HG03025 (cell line): ENCODE data around the gene TJP2.
A peak's percentile ranks its signal among the peaks of the same experiment; 100 is the strongest.

Experiments used
- ATAC-seq: cut with Tn5 transposase; IDR thresholded peaks from one replicate; pipeline ENCODE4 v1.9.1; 2021; ENCODE audit warnings: mild to moderate bottlenecking, moderate library complexity; ENCODE audit not compliant: unreplicated experiment, low FRiP score

Gene TJP2

DNA sequence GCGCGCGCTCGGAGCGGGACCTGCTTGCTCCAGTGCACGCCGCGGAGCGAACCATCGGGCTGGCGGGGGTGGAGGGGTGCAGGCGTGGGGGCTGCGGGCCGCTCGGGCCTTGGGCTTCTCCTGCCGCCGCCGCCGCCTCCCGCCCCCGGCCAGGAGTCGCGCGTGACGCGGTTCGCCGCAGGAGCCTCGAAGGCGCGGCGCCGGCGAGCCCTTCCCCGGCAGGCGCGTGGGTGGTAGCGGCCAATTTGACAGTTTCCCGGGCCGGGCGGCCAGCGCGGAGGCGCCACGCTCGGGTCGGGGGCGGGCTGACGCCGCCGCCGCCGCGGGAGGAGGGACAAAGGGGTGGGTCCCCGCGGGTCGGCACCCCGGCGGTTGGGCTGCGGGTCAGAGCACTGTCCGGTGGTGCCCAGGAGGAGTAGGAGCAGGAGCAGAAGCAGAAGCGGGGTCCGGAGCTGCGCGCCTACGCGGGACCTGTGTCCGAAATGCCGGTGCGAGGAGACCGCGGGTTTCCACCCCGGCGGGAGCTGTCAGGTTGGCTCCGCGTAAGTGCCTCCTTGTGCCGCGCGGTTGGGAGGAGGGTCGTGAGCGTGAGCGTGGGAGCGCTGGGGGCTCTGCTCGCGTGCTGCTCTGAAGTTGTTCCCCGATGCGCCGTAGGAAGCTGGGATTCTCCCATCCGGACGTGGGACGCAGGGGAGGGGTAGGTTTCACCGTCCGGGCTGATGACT is at the start of gene TJP2:
Gene TJP2 (plus strand): TSS at position 387 of the 725 bp plus-strand sequence. CDS start 96 bp downstream, at position 483.
- ATAC-seq = peak; percentile 41

DNA sequence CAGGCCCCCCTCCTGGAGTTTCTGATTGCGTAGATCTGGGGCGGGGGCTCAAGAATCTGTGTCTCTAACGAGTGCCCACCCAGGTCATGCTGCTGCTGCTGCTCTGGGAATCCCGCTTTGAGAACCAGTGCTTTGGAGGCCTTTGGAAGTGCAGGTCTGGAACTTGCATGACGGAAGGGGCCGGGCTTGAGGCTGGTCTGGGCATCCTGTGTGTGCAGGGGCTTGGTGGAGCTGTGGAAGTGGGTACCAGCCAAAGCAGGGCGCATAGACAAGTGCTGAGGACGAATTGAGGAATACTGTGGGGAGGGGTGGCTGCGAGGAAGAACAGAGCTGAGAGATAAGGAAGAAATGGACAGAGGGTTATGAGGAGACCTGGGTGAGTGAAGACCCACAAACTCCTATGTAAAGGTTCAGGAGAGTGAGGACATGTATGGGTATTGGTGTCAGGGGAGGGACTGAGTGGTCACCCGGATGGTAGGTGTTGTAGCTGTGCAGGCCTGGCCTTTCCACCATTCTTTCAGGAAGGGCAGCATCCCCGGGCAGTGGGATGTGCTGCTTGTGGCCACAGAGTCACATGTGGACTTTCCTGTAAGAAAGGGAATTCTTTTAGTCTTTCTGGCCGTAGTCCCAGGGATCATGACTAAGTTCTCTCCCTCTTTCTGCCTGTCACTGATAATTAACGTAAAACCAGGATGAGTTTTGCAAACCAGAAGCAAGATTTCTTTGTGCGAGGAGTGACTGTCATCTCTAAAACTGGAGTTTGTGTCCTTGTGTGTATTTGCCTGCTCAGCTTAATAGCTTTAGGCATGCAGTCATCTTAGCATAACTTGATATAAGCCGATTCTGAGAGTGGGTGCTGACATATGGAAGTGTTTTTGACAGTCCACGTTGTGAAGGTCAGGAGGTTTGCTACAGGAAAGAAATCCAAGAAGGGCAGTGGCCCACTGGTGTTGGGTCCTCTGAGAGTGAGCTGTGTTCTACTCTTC is 43.3 kb upstream of the TJP2 start:
- ATAC-seq = no peak

DNA sequence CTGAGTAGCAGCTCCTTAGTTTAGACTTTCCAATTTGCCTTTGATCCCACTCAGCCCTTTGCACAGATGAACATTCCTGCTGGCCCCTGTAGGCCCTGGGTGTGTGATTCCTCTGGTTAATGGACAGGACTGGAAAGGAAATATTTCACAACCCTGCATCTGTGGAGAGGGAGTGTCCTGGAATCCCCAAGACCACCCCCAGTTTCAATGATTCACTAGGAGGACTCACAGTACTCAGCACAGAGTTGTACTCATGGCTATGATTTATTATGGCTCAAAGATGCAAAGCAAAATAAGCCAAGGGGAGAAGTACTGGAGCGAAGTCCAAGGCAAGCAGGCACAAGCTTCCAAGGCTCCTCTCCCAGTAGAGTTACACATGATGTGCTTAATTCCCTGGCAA is 42.4 kb upstream of the TJP2 start:
- ATAC-seq = no peak

DNA sequence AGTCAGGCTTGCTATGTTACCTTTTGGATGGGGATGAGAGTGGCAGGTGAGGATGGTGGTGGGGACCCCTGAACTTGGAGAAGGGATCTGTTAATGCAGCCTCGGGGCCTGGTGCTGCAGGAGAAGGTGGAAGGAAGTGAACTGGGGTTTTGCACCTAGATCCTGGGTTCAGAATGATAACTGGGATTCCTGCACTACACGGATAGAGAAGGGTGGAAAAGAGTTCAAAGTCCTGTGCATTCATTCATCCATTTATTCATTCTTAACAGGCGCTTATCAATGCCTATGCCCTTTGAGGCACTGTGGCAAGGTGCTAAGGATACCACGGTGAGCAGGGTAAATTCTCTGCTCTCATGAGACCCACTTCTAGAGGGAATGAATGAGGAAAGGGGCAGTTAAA is 41.7 kb upstream of the TJP2 start:
- no peak for ATAC-seq

DNA sequence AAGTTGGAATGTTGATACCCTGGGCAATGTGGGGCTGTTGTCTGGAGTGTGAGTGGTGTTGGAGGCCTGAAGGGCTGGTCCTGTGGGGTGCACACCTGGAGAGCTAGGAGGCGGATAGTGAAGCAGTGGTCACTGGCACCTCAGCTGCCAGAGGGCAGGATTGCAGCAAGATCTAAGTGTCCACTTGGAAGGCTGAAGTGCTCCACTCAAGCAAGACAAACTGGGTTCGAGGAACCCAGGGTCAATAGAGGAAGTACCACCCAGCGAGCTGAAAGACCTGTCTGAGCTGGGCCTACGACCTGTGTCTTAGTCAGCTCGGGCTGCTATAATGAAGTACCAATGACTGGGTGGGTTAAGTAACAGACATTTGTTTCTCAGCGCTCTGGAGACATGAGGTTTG is 39.7 kb upstream of the TJP2 start:
- no peak for ATAC-seq

DNA sequence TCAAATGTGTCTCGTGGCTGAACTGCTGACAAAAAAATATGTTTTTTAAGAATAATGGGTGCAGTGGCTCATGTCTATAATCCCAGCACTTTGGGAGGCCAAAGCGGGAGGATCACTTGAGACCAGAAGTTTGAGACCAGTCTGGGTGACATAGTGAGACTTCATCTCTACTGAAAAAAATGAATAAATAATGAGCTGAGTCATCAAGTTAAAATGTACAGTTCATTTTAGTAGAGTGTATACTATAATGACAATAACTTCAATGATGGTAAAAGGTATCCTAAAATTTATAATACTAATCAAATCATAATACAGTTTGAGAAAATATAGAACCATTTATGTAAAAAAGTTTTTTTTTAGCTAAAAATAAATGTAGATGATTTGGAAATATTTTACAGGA is 37.9 kb upstream of the TJP2 start:
- ATAC-seq = no peak

DNA sequence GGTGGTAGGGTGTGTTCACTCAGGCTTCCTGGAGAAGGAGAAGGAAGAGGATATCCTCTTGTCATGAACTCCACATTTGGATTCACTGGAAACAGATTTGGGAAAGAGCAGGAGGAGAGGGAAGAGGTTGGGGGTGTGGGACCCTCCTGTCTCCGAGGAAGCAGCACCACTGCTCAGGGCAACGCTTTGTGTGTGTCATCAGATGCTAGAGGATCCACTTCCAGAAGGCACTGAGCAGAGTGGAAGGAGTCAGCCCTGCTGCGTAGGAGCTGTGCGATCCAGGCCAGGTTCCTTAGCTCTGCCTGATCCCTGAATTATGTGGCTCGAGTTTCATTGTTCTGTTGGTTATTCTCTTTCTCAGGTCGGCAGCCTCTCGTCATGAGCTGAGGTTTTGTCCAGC is 37.3 kb upstream of the TJP2 start:
- ATAC-seq = no peak

DNA sequence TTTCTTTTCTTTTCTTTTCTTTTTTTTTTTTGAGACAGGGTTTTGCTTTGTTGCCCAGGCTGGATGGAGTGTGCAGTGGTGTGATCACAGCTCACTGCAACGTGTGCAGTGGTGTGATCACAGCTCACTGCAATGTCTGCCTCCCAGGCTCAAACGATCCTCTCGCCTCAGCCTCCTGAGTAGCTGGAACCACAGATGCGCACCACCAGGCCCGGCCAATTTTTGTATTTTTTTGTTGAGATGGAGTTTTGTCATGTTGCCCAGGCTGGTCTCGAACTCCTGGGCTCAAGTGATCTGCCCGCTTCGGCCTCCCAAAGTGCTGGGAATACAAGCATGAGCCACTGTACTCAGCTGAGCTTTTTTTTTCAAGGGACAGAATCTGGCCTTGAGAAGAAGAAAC is 36.8 kb upstream of the TJP2 start:
- ATAC-seq = no peak

DNA sequence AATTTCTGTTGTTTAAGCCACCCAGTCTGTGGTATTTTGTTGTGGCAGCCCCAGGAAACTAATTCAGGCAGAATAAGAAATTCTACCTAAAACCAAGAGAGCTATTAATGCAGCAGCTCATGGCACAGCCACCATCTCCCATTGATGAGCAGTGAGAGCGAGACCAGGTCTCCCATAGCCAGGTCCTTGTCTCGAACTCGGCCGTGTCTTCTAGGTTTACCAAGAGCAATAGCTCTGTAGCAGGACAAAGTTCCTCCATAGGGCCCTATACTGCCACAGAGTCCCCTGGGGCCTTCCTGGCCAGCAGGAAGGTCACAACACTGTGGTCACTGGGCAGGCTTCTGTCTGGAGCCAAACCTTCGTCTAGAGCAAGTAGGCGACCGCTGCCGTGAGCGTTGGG is 34.5 kb upstream of the TJP2 start:
- no peak for ATAC-seq

DNA sequence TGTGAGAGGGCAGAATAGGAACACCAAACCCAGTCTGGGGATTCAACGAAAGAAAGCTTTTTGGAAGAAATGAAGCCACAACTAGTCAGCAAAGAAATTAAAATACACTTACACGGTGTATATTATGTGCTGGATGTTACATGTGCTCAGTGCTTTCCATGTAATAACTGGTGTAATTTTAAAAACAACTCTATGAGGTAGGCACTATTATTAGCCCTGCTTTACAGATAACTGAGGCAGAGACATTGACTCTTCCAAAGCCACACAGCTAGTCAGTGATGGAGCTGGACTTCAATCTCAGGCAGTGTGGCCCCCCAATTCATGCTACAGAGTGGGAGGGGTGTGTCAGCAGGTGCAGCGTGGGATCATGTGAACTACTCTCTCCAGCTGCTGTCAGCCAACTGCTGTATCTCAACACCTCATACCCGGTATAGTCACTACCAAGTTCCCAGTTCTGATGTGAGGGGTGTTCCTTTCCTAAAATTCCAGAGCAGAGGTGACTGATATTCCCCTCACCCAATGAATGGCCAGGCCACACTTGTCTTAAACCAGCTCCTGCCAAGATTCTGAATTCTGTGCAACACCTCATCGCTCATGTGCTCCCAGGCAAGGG is 33.8 kb upstream of the TJP2 start:
- ATAC-seq = no peak

DNA sequence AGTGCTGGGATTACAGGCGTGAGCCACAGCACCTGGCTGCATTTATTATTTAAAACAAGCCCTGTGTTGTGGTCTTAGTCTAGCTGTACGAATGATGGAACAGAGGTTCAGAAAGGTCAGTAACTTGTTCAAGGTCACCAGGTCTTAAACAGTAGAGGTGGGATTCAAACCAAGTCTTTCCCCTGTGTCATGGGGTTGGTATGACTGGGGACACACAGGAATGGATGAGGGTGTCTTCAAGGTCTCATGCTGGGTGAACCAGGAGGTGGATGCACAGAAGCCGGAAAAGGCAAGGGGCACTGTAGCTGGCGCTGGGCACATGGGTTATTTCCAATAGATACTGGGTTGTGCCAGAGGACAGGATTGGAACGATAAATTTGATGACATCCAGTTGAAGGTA is 32.2 kb upstream of the TJP2 start:
- ATAC-seq = no peak

DNA sequence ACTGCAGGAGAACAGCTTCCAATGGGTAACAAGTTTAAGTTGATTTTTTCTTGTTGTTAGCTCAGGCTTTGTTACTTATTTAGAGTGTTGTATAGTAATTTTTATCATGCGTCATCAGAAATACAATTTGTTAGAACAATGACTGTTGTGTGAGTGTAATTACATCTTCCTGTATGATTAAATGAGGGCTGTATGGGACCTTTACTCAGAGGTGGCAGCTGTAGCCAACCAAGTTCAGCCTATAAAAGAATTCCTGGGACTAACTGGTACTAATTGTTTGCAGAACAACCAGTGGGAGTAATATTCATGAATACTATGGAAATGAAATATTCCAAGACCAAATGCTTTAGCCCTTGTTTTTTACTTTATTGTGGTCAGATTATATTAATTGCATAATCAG is 30.8 kb upstream of the TJP2 start:
- no peak for ATAC-seq

DNA sequence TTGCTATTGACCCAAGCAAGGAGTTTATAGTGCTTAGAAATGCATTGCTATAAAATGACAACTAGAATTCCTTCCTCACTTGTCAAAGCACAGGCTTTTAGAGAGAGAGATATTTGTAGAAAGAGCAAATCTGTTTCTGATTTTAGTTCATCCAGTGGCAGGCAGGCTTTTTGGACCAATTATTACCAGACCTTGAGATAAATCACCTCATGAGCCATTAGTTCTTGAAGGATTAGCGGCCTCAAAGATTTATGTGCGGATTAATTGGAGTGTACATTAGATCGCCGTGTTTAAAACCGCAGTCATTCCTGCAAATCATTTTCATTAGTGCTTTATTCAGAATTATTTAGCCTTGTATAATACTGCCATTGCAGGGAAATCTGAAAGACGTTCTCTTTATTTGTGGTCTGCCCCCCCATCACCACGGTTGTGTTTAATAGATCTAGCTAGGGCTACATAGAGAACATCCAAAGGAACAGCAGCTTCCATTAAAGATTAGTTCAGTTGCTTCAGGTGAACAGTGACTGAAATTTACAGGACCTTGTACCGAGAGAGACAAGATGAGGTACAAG is 28.8 kb upstream of the TJP2 start:
- ATAC-seq = no peak

DNA sequence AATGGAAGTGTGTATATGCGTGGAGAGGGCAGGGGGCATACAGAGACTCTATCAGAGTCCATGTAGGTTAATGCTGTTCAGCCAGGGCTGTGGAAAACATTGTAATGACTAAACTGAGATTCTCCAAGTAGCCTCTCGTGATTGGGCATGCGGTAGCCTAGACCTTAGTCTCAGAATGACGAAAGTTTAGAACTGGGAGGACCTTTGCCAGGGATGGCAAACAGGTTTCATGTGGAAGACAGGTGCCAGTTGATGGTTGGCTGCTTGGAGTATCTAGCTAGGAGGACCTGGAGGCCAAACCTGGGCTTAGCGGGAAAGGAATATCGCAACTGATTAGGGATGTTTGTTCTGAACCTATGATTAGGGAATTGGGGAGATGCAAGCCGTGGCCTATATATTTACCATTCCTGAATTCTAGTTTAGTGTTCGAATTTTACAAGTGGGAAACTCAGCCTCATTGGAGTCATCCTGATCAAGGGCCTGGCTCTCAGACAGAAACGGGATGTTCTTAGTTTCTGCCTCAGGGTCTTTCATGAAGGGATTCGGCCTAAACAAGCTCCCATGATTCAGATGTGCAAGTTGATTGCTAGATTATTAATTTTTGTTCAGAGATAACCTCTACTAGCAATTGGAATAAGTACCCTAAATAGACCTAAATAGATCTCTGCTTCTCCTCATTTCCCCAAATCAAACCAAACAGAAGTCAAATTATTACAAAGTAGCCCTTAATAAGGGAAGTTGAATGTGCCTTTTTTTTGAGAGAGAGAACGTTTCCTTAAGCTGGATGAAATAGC is 26.8 kb upstream of the TJP2 start:
- no peak for ATAC-seq

DNA sequence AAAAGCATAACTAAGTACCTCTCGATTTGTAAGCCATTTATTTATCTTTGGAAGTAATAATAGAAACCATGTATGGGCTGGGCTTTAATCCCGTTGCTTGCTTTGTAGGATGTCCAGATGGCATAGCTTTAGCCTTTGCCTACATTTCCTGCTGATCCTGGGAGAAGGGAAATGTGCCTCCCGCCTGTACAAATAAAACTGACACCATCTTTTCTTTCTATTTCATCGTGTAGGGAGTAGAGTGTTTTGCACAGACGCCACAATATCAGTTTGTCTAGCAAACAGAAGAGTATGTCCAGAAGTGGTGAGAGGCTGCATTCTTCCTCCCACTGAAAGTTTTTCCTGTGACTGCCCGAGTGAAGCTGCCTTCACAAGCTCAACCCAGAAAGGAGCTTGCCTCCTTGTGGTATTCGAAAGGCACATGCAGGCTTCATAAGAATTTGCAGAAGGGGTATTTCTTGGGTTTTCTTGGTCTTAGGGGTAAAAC is 24.7 kb upstream of the TJP2 start:
- no peak for ATAC-seq

DNA sequence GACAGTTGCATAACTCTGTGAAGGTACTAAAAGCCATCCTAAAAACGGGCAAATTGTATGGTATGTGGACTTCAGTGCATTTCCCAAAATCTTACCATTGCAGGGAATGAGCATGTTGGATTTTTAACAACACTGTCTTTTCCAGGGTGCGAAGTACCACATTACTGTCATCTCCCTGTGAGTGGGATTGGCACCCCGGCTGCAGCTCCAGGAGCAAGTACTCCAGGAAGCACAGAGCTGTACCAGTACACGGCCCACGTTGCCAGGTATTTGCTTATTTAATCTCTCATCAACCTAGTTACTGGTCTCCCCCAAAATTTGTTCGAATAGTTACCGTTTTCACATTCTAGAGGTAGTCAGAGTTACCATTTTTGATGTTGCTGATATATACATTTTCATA is 22.6 kb upstream of the TJP2 start:
- no peak for ATAC-seq

DNA sequence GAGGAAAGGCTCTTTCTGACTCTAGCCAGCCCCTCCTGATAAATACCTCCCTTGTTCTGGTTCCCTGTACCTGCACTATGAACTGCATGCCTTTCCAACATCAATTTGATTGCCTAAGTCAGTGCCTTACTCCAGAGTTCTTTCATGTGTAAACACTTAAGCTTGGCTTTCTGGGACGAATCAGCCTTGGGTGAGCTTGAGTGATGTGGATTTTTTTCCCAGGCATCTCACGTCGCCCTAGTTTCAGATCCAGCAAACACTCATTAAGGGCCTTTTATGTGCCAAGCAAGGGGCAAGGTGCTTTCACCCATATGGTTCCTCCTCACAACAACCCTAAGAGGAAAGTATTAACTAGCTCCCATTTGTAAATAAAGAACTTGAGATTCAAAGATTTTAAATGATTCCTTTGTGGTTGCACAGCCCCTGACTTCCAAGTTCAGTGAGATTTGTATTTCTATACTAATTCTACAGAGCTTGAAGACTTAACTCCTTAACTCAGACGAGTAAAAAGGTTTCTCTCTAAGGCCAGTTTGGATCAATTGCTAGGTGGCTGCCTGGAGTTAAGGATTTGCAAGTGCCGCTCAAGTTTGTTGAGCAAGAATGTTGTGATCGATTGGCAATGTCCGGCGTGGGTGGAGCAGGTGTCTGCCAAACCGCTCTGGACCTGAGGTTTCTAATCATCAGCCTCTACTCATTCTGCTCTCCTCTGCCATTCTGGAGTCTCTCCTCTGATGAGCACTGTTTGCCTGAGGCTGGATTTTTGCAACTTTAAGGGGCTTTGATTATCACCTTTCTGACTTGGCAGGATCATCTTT is 20.2 kb upstream of the TJP2 start:
- no peak for ATAC-seq

DNA sequence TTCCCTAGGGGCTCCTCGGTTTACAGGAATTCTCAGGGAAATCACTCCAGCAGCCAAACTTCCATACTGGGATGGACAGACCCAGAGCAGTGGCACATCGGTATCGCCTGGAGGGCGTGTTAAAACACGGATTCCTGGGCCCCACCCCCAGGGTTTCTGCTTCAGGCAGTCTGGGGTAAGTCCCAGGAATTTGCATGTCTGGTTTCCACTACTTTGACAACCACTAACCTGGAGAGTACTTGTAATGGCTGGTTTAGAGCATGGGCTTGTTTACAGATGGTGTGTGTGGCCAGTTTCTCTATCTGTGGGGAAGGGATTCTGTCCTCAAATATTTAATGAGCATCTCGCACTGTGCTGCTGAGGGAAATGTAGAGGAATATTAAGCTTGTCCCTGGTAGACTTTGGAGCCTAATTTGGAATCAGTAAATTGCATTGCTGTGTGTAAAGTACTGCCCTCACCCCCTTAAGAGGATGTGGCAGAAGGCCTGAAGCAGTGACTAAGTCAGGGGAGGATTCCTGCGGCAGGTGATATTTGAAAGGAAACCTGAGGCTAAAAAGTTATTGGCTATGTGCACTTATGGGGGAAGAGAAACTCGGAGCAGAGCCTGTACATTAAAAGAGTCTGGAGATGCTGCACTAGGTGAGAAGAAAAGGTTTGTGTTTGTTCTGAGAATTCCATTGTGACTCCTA is 18.6 kb upstream of the TJP2 start:
- ATAC-seq = peak; percentile 98
